Measurements from ENCODE around the gene CDC25C. TPM values are rescaled to one million over a fixed set of nuclear protein-coding genes. Genes with fewer than 3 reads are reported as not detected.

The CDC25C gene
- total and polyA plus RNA-seq, 9 of the 15 experiments (the other 6 are each of a cell fraction or from before 2014, with no cell fraction given): 19.1 to 63.7 (median 31.9) TPM

GRCh38 chr5:138352722-138353559 is 21.3 kb upstream of the CDC25C start (continued):
- no peak for TF ChIP-seq ZBTB40 (IDR thresholded peaks at IDR 0.05)
- TF ChIP-seq ZBTB40 (CRISPR knock-in tag; IDR thresholded peaks at IDR 0.05): no peak
- no peak for TF ChIP-seq ZEB2 (IDR thresholded peaks at IDR 0.05)
- no peak for TF ChIP-seq ARHGAP35 (IDR thresholded peaks at IDR 0.05; ENCODE audit: partially characterized antibody)
- TF ChIP-seq ZNF175 (CRISPR knock-in tag; IDR thresholded peaks at IDR 0.05; ENCODE audit: low read depth): no peak
- TF ChIP-seq SIRT6 (IDR thresholded peaks at IDR 0.05; ENCODE audit: low read depth, low read length): no peak
- TF ChIP-seq NR2F6 (CRISPR knock-in tag; IDR thresholded peaks at IDR 0.05): no peak
- no peak for TF ChIP-seq L3MBTL2 (IDR thresholded peaks at IDR 0.05)
- no peak for TF ChIP-seq CBX3 (IDR thresholded peaks at IDR 0.05; ENCODE audit: borderline replicate concordance in 1 of 2, low read length in 2 of 2)
- TF ChIP-seq NR1H2 (CRISPR knock-in tag; IDR thresholded peaks at IDR 0.05): 0 out of 2 replicates have a peak, but pooled peaks have one; percentile 16
- TF ChIP-seq FUS (optimal IDR thresholded peaks at IDR 0.05; ENCODE audit: low read depth, low read length): no peak
- no peak for TF ChIP-seq RFX1 (IDR thresholded peaks at IDR 0.05)
- TF ChIP-seq GABPB1 (CRISPR knock-in tag; IDR thresholded peaks at IDR 0.05): peak; percentile 36; the same call in 1 of the 2 replicates
- TF ChIP-seq SOX6 (IDR thresholded peaks at IDR 0.05): no peak
- TF ChIP-seq RAD21 (CRISPR knock-in tag; conservative IDR thresholded peaks at IDR 0.05 in 1 of 2, IDR thresholded peaks at IDR 0.05 in 1 of 2): no peak
- no peak for TF ChIP-seq PCBP1 (IDR thresholded peaks at IDR 0.05; ENCODE audit: low read depth, low read length, poor library complexity, severe bottlenecking)
- TF ChIP-seq THRA (IDR thresholded peaks at IDR 0.05): no peak
- no peak for TF ChIP-seq PHB2 (IDR thresholded peaks at IDR 0.05; ENCODE audit: low read depth)

Data from K562 (cell line).